Adrenal gland (tissue), 12 donors: Measurements from ENCODE around the gene DPEP3. TPM values are rescaled to one million over a fixed set of nuclear protein-coding genes. Genes with fewer than 3 reads are reported as not detected.
"Not testable (repeated sequence)": the region's sequence is repeated elsewhere in the genome, so short reads cannot be mapped to it uniquely, and the experiment has no call there.

Experiments
- DNase-seq, 7 donors: peaks; one replicate each; pipeline ENCODE4 v3.0.0-alpha.2; 2019 to 2020
- H3K27ac ChIP-seq, 5 donors: fragments of 200-600 bp; sonication (generic) in 4 of 5; 1 replicate in 3 of 5; 2 replicates in 2 of 5; pipeline versions ENCODE4 v1.5.1 to v1.8.0; 2016 to 2020; ENCODE audit warnings: mild to moderate bottlenecking in 1 of 5
- H3K27me3 ChIP-seq: fragments of 200-600 bp; 2 replicates; pipeline ENCODE4 v1.8.0; 2021
- H3K36me3 ChIP-seq, 2 donors: fragments of 200-600 bp; replicated peaks in 1 of 2; 1 replicate in 1 of 2; 2 replicates in 1 of 2; pipeline versions ENCODE4 v1.5.1 to v1.8.0; 2018 to 2022
- H3K4me1 ChIP-seq, 2 donors: fragments of 200-600 bp; replicated peaks in 1 of 2; 1 replicate in 1 of 2; 2 replicates in 1 of 2; pipeline versions ENCODE4 v1.5.1 to v1.8.0; 2018 to 2021
- H3K4me3 ChIP-seq, 4 donors: fragments of 200-600 bp; sonication (generic) in 3 of 4; one replicate each; pipeline ENCODE4 v1.5.1; 2016 to 2018
- H3K9me3 ChIP-seq, 3 donors: fragments of 200-600 bp; sonication (generic) in 1 of 3; replicated peaks in 1 of 3; 1 replicate in 2 of 3; 2 replicates in 1 of 3; pipeline versions ENCODE4 v1.5.1 to v1.8.0; 2016 to 2021
- CTCF ChIP-seq, 6 experiments: fragments of 450-650 bp in 4 of 6; fragments of 200-600 bp in 2 of 6; sonication (generic) in 1 of 6; IDR thresholded peaks; 1 replicate in 5 of 6; 2 replicates in 1 of 6; pipeline versions ENCODE4 v1.5.1 to v1.8.0; 2016 to 2021; ENCODE audit warnings: antibody characterized with exemption in 6 of 6, mild to moderate bottlenecking in 2 of 6, moderate library complexity in 1 of 6
- POLR2A ChIP-seq, 2 donors: fragments of 450-650 bp; IDR thresholded peaks; one replicate each; pipeline ENCODE4 v1.6.1; 2017; ENCODE audit warnings: antibody characterized with exemption in 2 of 2, mild to moderate bottlenecking in 2 of 2, moderate library complexity in 1 of 2
- WGBS, 4 donors: extraction: QIAGEN DNeasy Blood & Tissue Kit in 2 of 4; methylation state at CpG; one replicate each; pipeline versions ENCODE4 v1.1.5 to v1.1.7; 2013 to 2017; 5-methylcytosine and 5-hydroxymethylcytosine counted together
- intact Hi-C, 2 donors: fragments of 100-400 bp; cut with DNase I; formaldehyde crosslinking; loops; one replicate each; pipeline versions ENCODE4 v1.14.1 to v1.15.0; 2022 to 2023
- polyA plus RNA-seq, 3 donors: library from polyadenylated mRNA; stranded (reverse); fragments of 200-250 nt in 2 of 3; fragments of 350-450 nt in 1 of 3; fragmentation: Illumina TruSeq in 1 of 3; extraction: RNeasy Lipid Tissue Mini Kit (QIAGEN cat#74804) in 1 of 3; gene quantifications; one replicate each; pipeline ENCODE4 v1.2.3, GENCODE V29; 2013 to 2014
- total RNA-seq, 9 donors: library from RNA; depleted of rRNA in 4 of 9; stranded (reverse); fragments of >200 nt in 4 of 9; fragments of 120-200 nt in 1 of 9; fragmentation: NEBNext Ultra II Directional in 1 of 9; extraction: Animal tissue kit (Norgen Biotek cat#: 25700) in 1 of 9; gene quantifications; one replicate each; pipeline versions ENCODE4 v1.1.0 to v1.2.4, GENCODE V29; 2013 to 2023
- donor health status: healthy with polysubstance abuse.
- donor health status: Bipolar disorder and iron deficiency.
- donor health status: DM: yes; HTN: yes; CAD: no.
- donor health status: DM: no; HTN: no; CAD: no.
- donor health status: DM: no; HTN: no; CAD: no.
- donor health status: DM: yes; HTN: yes; CAD: no.

Gene DPEP3
- total and polyA plus RNA-seq, 12 donors: 0.07 to 0.32 (median 0.11) TPM; not detected in 8

GRCh38 chr16:67939507-67940445 is 40.5 kb downstream of the DPEP3 start:
- TF ChIP-seq POLR2A (IDR thresholded peaks at IDR 0.05) (no peak), CTCF (IDR thresholded peaks at IDR 0.05) (no peak)
- 72 to 82% (median 77%) methylated on average over 22 to 33 of the region's 33 CpGs for WGBS, 4 donors
- DNase-seq: peak in 4 of 7 donors; percentile 45 to 80 (median 56)
- H3K9me3 ChIP-seq: no peaks in the 10 kb centered on the region
- peaks cover 0 to 19% of the 10 kb centered on the region in 2 donors for H3K36me3 ChIP-seq
- H3K27me3 ChIP-seq: no peaks in the 10 kb centered on the region
- intact Hi-C loops: no loop called here
- no peak overlapping the region for H3K4me3 ChIP-seq
- no peak overlapping the region for H3K27ac ChIP-seq
- H3K4me1 ChIP-seq: peaks cover 7 to 31% of the 10 kb centered on the region in 2 donors

GRCh38 chr16:67937713-67938112 is 42.6 kb downstream of the DPEP3 start:
- peaks cover 0 to 24% of the 10 kb centered on the region in 2 donors for H3K36me3 ChIP-seq
- intact Hi-C loops, DNase-seq, H3K4me3 ChIP-seq, H3K9me3 ChIP-seq, H3K27me3 ChIP-seq: not testable (repeated sequence)
- 89 to 99% (median 92%) methylated on average over 5 of the region's 5 CpGs for WGBS, 4 donors
- H3K4me1 ChIP-seq: peaks cover 8 to 19% of the 10 kb centered on the region in 2 donors
- peak overlapping the region in 2 of 5 donors; percentile 90 to 98 for H3K27ac ChIP-seq

GRCh38 chr16:67936880-67937605 is 43.3 kb downstream of the DPEP3 start:
- no peaks in the 10 kb centered on the region for H3K9me3 ChIP-seq
- peak in 4 of 7 donors; percentile 78 to 90 (median 82) for DNase-seq
- intact Hi-C loops: no loop called here
- peaks cover 8 to 19% of the 10 kb centered on the region in 2 donors for H3K4me1 ChIP-seq
- H3K27ac ChIP-seq: peak overlapping the region; percentile 82 to 98 (median 90)
- H3K4me3 ChIP-seq: peak overlapping the region in 3 of 4 donors; percentile 78 to 99 (median 86)
- peaks cover 0 to 18% of the 10 kb centered on the region in 2 donors for H3K36me3 ChIP-seq
- H3K27me3 ChIP-seq: no peaks in the 10 kb centered on the region
- TF ChIP-seq CTCF (IDR thresholded peaks at IDR 0.05) (no peak), POLR2A (IDR thresholded peaks at IDR 0.05) (no peak)
- 42 to 48% (median 44%) methylated on average over 6 of the region's 6 CpGs for WGBS, 4 donors

GRCh38 chr16:67936124-67936879 is 44.0 kb downstream of the DPEP3 start, which contains the start of gene PSMB10:
TSS of gene PSMB10 (minus strand) at chr16:67936850. CDS start at chr16:67936749, 101 bp downstream.
- intact Hi-C loops: no loop called here
- WGBS, 4 donors: 0 to 1% (median 0%) methylated on average over 23 to 54 of the region's 54 CpGs
- peak; percentile 58 to 79 (median 64) for DNase-seq

More at GRCh38 chr16:67936124-67936879, 44.0 kb downstream of the DPEP3 start, which contains the start of gene PSMB10:
- H3K4me1 ChIP-seq: peaks cover 8 to 19% of the 10 kb centered on the region in 2 donors
- peaks cover 0 to 18% of the 10 kb centered on the region in 2 donors for H3K36me3 ChIP-seq
- TF ChIP-seq POLR2A (IDR thresholded peaks at IDR 0.05): peak in 1 of 2 donors; percentile 63
- TF ChIP-seq CTCF (IDR thresholded peaks at IDR 0.05): no peak
- no peaks in the 10 kb centered on the region for H3K27me3 ChIP-seq
- no peaks in the 10 kb centered on the region for H3K9me3 ChIP-seq
- peak within 1 kb of the TSS; percentile 82 to 98 (median 90) for H3K27ac ChIP-seq
- peak within 1 kb of the TSS; percentile 78 to 99 (median 92) for H3K4me3 ChIP-seq
